Lung (tissue), 12 donors: ENCODE results near the gene NXF1. TPM values are rescaled to one million over a fixed set of nuclear protein-coding genes. Genes with fewer than 3 reads are reported as not detected.

Experiments
- ATAC-seq: fragments of 200-7000 bp; cut with Tn5 transposase; one replicate; pipeline ENCODE4 v1.9.1; 2020; ENCODE audit warnings: moderate number of reproducible peaks; ENCODE audit not compliant: insufficient read depth, low FRiP score
- DNase-seq, 3 donors: peaks; one replicate each; pipeline ENCODE4 v3.0.0-alpha.2; 2013 to 2017
- H3K27ac ChIP-seq, 2 donors: one replicate each; pipeline ENCODE4 v1.5.1; 2013; ENCODE audit warnings: mild to moderate bottlenecking in 2 of 2, moderate library complexity in 2 of 2, control low read depth in 1 of 2, inconsistent platforms in 1 of 2, low read depth in 1 of 2, low read length in 1 of 2
- H3K27me3 ChIP-seq, 3 donors: one replicate each; pipeline ENCODE4 v1.5.1; 2013; ENCODE audit warnings: low read length in 2 of 3; ENCODE audit not compliant: control insufficient read depth in 3 of 3, insufficient read depth in 3 of 3
- H3K36me3 ChIP-seq, 4 donors: one replicate each; pipeline ENCODE4 v1.5.1; 2013; ENCODE audit warnings: low read length in 4 of 4, mild to moderate bottlenecking in 1 of 4, moderate library complexity in 1 of 4; ENCODE audit not compliant: control insufficient read depth in 4 of 4, insufficient read depth in 4 of 4
- H3K4me1 ChIP-seq, 5 donors: one replicate each; pipeline ENCODE4 v1.5.1; 2013; ENCODE audit warnings: low read length in 5 of 5, mild to moderate bottlenecking in 2 of 5, moderate library complexity in 1 of 5; ENCODE audit not compliant: control insufficient read depth in 5 of 5, insufficient read depth in 5 of 5
- H3K4me3 ChIP-seq: one replicate; pipeline ENCODE4 v1.5.1; 2013; ENCODE audit warnings: mild to moderate bottlenecking, control low read depth, moderate library complexity
- H3K9ac ChIP-seq, 2 donors: one replicate each; pipeline ENCODE4 v1.5.1; 2013; ENCODE audit warnings: low read length in 2 of 2, control low read depth in 1 of 2; ENCODE audit not compliant: insufficient read depth in 1 of 2
- H3K9me3 ChIP-seq, 4 donors: one replicate each; pipeline ENCODE4 v1.5.1; 2013; ENCODE audit warnings: low read length in 3 of 4, mild to moderate bottlenecking in 1 of 4, moderate library complexity in 1 of 4; ENCODE audit not compliant: control insufficient read depth in 4 of 4, insufficient read depth in 3 of 4
- WGBS, 2 donors: extraction: QIAGEN DNeasy Blood & Tissue Kit; methylation state at CpG; one replicate each; pipeline ENCODE4 v1.1.7; 2013; 5-methylcytosine and 5-hydroxymethylcytosine counted together
- polyA plus RNA-seq, 2 donors: library from polyadenylated mRNA; stranded (reverse); fragments of 200-250 nt; gene quantifications; one replicate each; pipeline ENCODE4 v1.2.1, GENCODE V29; 2013
- total RNA-seq, 2 donors: library from RNA; depleted of rRNA in 1 of 2; stranded (reverse); fragments of >200 nt in 1 of 2; gene quantifications; one replicate each; pipeline ENCODE4 v1.2.1, GENCODE V29; 2014 to 2021
- TF ChIP-seq, protein P1 (sequence below): IDR thresholded peaks from 2 replicates; pipeline ENCODE4 v1.5.1; 2012; ENCODE audit warnings: mild to moderate bottlenecking; ENCODE audit errors: control extremely low read depth, extremely low read depth
- donor health status: control.
- donor health status: control.
- donor health status: Bipolar disorder and iron deficiency.
- donor health status: healthy.
- donor health status: DM: yes; HTN: yes; CAD: no.

NXF1 gene
- total and polyA plus RNA-seq, 4 donors = 62.6 to 89.4 (median 75.5) TPM

DNA sequence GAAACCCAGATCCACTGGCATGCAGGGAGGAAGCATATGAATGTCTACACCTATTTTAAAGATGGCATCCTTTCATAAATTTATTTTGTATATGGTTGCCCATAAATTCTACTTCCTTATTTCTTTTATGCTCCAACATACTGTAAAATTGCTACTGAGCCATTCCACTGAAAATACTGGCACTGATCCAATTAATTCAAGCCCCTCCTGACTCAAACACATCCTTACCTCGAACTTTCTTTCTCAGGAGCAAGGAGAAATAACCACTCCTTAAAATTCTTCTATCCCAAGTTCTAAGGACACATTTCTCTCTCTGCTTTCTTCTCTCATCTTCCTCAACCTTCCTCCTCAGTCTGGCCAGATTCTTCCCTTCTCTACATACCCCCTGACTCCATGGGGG, 5.5 kb upstream of the NXF1 start:
- DNase-seq (no peak), ATAC-seq (no peak)
- no peak overlapping the region for H3K27ac ChIP-seq
- H3K4me3 ChIP-seq = no peak overlapping the region
- no peaks in the 10 kb centered on the region for H3K9me3 ChIP-seq
- WGBS, 2 donors = 22 to 48% methylated on average over 1 of the region's 1 CpG
- peaks cover 0 to 10% (median 6%) of the 10 kb centered on the region in 5 donors for H3K4me1 ChIP-seq
- H3K9ac ChIP-seq = no peak overlapping the region
- H3K36me3 ChIP-seq = peaks cover 2 to 9% (median 4%) of the 10 kb centered on the region in 4 donors
- no peaks in the 10 kb centered on the region for H3K27me3 ChIP-seq
- TF ChIP-seq, protein P1, sequence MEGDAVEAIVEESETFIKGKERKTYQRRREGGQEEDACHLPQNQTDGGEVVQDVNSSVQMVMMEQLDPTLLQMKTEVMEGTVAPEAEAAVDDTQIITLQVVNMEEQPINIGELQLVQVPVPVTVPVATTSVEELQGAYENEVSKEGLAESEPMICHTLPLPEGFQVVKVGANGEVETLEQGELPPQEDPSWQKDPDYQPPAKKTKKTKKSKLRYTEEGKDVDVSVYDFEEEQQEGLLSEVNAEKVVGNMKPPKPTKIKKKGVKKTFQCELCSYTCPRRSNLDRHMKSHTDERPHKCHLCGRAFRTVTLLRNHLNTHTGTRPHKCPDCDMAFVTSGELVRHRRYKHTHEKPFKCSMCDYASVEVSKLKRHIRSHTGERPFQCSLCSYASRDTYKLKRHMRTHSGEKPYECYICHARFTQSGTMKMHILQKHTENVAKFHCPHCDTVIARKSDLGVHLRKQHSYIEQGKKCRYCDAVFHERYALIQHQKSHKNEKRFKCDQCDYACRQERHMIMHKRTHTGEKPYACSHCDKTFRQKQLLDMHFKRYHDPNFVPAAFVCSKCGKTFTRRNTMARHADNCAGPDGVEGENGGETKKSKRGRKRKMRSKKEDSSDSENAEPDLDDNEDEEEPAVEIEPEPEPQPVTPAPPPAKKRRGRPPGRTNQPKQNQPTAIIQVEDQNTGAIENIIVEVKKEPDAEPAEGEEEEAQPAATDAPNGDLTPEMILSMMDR = no peak

DNA sequence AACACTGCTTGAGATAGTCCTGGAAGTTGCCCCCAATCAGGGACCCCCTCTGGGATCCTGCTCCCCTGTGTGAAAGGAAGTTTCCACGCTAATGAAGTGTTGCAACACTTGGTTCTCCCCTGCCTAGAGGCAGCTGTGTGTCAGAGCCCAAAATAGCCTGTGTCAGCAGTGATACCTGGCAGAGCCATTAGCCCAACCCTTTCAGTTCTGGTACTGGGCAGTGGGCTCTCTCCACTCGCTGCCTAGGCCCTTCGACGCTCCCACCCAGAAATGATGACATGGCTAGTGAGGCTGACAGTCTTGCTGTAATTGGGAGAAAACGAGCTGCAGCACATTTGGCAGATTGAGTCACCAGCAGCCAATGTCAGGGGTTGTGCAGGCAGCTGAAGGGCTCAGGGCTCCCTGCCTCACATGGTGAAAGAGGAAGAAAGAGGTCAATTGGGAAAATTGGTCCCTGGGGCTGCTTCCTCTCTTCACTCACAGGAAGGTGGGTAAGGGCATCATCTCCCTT, 1.4 kb upstream of the NXF1 start:
- TF ChIP-seq, protein P1 = no peak
- ATAC-seq = no peak
- WGBS, 2 donors = 43 to 62% methylated on average over 5 of the region's 5 CpGs
- Histone ChIP-seq H3K27me3 (no peaks in the 10 kb centered on the region), H3K9me3 (no peaks in the 10 kb centered on the region), H3K36me3 (peaks cover 4 to 19% (median 12%) of the 10 kb centered on the region in 4 donors), H3K4me3 (no peak overlapping the region), H3K4me1 (peaks cover 0 to 24% (median 13%) of the 10 kb centered on the region in 5 donors), H3K9ac (no peak overlapping the region), H3K27ac (peak overlapping the region; percentile 64 to 88)
- peak in 2 of 3 donors; percentile 20 to 34 for DNase-seq

DNA sequence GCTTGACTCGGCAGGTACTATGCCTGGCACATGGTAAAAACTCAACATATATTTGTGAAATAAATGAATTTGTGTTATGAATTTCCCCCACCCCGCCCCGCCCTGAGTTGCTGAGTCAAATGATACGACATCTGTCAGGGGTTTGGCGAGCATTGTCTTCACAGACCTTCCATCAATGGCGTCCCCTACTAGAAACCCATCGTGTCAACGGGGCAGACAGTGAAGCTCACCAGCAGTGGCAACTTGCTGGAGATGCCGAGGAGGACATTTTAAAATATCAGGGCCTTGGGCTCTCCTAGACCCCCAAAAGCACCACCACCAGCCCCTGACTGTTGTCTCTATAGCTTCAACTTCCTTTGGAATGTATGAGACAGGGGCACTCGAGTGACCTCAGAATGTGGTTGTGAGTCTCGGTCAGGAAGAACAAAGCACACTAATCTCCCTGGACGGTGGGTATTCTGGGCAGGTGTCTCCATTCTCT, 761 bp upstream of the NXF1 start:
- ATAC-seq (no peak), DNase-seq (peak; percentile 15 to 29 (median 19))
- Histone ChIP-seq H3K36me3 (peaks cover 7 to 26% (median 18%) of the 10 kb centered on the region in 4 donors), H3K4me3 (no peak overlapping the region), H3K9me3 (no peaks in the 10 kb centered on the region), H3K27me3 (no peaks in the 10 kb centered on the region), H3K4me1 (peaks cover 0 to 24% (median 13%) of the 10 kb centered on the region in 5 donors), H3K9ac (peak overlapping the region; percentile 73 to 94), H3K27ac (peak overlapping the region; percentile 88 to 98)
- WGBS, 2 donors = 18 to 29% methylated on average over 12 of the region's 12 CpGs
- TF ChIP-seq, protein P1 = no peak
